ENCODE measurements around the gene SBSN.

DNA sequence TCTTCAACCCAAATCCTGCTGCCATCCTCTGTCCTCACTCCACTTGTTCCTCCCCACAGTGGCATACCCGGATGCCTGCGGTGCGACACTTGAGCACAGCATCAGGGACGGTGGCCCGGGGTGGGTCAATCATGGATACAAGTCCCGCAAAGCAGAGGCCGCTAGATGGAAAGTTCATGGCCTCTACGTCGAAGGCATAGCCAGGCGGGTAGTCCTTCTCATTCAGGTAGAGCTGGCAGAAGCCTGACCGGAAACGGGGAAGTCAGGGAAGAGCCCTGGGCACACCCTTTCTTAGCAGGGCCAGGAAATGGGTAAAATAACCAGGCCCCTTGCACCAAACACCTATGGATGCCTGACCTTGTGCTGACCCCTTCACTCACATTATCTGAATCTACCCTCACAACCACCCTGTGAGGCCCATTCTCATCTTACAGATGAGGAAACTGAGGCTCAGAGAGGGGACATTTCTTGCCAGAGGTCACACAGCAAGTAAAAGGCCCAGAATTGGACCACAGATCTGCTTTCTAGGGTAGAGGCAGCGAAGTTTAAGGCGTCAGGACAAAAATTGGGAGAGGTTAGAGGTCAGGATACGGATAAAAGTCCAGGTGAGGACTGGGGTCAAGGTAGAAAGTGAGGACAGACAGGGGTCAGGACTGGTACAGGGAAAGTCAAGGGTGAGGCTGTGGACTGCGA is 28.9 kb upstream of the SBSN start:
- TF ChIP-seq MAX (IDR thresholded peaks at IDR 0.05) (no peak), RAD21 (IDR thresholded peaks at IDR 0.05) (no peak), GABPA (IDR thresholded peaks at IDR 0.05 in 1 of 2, conservative IDR thresholded peaks at IDR 0.05 in 1 of 2) (no peak), SP1 (IDR thresholded peaks at IDR 0.05) (no peak), ZBTB33 (IDR thresholded peaks at IDR 0.05) (no peak), EGR1 (IDR thresholded peaks at IDR 0.05; ENCODE audit: low read depth in 2 of 2) (no peak), FOXA1 (IDR thresholded peaks at IDR 0.05) (no peak), RXRA (IDR thresholded peaks at IDR 0.05) (no peak), TAF1 (conservative IDR thresholded peaks at IDR 0.05) (no peak), ATF3 (IDR thresholded peaks at IDR 0.05) (no peak)
- TF ChIP-seq, protein P1, sequence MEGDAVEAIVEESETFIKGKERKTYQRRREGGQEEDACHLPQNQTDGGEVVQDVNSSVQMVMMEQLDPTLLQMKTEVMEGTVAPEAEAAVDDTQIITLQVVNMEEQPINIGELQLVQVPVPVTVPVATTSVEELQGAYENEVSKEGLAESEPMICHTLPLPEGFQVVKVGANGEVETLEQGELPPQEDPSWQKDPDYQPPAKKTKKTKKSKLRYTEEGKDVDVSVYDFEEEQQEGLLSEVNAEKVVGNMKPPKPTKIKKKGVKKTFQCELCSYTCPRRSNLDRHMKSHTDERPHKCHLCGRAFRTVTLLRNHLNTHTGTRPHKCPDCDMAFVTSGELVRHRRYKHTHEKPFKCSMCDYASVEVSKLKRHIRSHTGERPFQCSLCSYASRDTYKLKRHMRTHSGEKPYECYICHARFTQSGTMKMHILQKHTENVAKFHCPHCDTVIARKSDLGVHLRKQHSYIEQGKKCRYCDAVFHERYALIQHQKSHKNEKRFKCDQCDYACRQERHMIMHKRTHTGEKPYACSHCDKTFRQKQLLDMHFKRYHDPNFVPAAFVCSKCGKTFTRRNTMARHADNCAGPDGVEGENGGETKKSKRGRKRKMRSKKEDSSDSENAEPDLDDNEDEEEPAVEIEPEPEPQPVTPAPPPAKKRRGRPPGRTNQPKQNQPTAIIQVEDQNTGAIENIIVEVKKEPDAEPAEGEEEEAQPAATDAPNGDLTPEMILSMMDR (IDR thresholded peaks at IDR 0.05; ENCODE audit: low read depth, low read length, missing input control), result no peak
- TF ChIP-seq, protein P2, sequence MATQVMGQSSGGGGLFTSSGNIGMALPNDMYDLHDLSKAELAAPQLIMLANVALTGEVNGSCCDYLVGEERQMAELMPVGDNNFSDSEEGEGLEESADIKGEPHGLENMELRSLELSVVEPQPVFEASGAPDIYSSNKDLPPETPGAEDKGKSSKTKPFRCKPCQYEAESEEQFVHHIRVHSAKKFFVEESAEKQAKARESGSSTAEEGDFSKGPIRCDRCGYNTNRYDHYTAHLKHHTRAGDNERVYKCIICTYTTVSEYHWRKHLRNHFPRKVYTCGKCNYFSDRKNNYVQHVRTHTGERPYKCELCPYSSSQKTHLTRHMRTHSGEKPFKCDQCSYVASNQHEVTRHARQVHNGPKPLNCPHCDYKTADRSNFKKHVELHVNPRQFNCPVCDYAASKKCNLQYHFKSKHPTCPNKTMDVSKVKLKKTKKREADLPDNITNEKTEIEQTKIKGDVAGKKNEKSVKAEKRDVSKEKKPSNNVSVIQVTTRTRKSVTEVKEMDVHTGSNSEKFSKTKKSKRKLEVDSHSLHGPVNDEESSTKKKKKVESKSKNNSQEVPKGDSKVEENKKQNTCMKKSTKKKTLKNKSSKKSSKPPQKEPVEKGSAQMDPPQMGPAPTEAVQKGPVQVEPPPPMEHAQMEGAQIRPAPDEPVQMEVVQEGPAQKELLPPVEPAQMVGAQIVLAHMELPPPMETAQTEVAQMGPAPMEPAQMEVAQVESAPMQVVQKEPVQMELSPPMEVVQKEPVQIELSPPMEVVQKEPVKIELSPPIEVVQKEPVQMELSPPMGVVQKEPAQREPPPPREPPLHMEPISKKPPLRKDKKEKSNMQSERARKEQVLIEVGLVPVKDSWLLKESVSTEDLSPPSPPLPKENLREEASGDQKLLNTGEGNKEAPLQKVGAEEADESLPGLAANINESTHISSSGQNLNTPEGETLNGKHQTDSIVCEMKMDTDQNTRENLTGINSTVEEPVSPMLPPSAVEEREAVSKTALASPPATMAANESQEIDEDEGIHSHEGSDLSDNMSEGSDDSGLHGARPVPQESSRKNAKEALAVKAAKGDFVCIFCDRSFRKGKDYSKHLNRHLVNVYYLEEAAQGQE (IDR thresholded peaks at IDR 0.05), result no peak
